NCI-H1092 (cell line): ENCODE measurements around the gene DIO3.
"Not testable (repeated sequence)": the region's sequence is repeated elsewhere in the genome, so short reads cannot be mapped to it uniquely, and the experiment has no call there.

Source experiments
- DNase-seq: peaks from one replicate; lab custom pipeline; 2025; lab: John Stamatoyannopoulos, UW

DIO3 gene

DNA sequence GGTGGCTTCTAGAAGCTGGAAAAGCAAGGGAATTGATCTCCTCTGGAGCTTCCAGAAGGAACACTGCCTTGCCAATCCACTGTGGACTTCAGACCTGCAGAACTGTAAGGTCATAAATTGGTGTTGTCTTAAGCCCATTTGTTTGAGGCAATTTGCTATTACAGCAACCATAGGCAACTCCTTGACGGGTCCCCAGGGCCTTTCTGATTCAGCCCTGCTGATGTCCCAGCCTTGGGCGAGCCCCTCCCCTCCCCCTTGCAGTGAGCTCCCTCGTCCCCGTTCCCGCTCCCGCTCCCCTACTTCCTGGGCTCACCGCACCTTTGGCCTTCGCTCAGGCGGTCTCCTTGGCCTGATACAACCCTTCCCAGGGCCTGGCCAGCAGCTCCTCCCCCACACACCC is 18.9 kb upstream of the DIO3 start:
- DNase-seq: no peak

DNA sequence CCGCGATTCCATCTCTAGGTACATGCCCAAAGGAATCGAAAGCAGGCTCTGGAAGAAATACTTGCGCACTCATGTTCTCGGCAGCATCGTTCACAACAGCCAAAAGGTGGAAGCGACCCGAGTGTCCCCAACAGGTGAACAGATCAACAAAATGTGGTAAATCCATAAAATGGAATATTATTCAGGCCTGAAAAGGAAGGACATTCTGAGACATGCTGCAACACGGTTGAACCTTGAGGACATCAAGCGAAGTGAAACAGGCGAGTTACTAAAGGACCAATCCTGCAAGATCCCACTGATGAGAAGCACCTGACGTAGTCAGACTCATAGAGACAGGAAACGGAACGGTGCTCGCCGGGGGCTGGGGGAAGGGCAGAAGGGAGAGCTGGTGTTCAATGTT is 17.5 kb upstream of the DIO3 start:
- no peak for DNase-seq

DNA sequence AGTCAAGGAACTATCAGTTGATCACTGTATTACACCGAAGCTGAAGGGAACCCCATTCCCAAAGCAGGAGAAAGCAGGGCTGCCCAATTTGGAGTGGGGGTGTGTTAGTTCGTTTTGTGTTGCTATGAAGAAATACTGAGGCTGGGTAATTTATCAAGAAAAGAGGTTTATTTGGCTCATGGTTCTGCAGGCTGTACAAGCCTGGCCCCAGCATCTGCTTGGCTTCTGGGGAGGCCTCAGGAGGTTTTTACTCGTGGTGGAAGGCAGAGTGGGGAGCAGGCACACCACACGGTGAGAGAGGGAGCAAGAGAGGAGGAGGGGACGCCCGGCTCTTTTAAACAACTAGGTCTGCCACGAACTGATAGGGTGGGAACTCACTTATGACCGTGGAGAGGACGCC is 16.7 kb upstream of the DIO3 start:
- no peak for DNase-seq

DNA sequence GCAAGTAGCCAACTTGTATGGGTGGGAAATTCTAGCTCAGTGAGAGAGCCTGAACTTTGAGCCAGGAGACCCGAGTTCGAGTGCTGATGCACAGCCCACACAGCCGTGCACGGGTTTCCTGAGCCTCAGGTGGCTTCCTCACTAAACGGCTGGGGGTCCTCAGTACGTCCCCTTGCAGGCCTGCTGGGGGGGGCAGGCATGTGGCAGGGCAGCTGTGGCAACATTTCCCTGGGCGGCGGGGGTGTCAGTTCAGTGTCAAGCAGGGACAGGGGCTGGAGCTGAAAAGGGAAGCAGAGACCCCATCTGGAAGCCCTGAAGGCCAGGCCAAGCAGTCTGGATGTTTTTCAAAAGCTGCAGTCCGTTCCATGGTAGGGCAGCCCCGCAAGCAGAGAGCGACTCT is 14.6 kb upstream of the DIO3 start:
- DNase-seq: no peak

DNA sequence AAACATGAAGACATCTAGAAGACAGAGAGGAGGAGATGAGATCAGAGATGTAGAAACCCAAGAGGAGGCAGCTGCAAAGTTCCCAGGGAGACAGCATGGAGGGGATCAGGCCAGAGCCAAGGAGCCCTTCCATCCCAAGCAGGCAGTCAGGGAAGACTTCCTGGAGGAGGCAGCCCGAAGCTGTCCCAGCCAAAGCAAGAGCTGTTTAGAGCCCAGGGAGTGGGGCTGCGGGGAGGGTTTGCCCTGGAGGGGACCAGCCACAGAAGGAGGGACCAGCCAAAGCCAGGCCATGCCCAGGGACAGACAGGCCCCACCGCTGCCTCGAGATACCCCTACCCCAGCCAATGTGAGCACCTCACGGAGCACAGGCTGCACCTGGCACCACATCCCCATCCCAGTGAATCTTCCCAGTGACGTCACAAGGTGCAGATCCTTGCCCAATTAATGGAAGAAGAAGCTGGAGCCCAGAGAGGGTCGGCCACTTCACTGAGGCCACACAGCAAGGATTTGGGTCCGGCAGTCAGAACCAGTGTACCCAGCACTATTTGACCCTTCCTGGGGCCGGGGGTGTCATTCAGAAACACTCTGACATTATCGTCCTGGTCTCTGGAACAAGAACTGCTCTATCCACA is 14.1 kb upstream of the DIO3 start:
- DNase-seq: no peak

DNA sequence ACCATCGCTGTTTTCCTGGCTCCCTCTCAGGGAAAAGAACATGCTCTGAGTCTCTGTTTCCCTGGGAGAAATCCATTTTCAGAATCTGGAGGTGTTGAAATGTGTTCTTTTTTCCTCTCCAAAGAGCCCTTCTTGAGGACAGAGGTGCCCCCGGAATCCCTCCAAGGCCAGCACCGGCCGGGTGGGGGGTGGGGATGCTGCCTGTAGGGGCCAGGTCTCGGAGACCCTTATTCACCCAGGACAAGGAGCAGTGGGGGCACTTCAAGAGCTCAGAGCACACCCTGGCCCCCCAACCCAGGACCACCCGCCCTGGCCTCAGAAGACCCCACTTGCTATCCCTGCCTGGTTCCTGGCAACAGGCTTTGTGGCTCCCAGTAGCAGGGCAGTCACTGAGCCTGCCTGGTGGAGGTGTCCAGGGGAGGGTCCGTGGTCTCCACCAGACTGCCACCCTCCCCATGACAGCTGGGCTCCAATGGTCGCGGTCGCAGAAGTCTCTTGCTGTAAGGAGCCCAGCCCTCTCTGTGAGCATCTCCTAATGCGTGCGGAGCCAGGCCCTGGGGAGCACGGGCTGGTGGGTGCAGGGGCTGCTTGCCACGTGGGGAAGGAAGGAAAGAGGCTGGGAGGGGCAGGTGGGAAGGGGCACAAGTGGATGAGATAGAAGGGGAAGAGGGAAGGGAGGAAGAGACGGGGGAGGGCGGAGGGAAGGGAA is 13.2 kb upstream of the DIO3 start:
- no peak for DNase-seq

DNA sequence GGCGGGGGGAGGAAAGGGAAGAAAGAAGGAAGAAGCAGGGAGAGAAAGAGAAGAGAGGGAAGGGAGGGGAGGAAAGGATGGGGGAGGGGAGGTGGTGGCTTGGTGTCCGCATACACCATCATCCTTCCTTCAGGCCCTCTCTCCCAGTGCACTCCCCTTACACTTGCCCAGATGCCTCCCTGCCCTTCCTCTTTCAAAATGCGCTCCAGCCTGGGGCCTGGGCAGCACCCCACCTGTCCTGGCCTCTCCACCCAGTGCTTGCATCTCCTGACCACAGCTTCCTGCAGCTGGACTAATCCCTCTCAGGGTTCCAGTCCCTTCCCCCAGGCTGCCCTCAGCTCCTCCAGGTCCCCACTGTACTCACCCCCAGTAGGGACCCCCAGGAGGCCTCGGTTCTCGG is 12.6 kb upstream of the DIO3 start:
- DNase-seq: no peak

DNA sequence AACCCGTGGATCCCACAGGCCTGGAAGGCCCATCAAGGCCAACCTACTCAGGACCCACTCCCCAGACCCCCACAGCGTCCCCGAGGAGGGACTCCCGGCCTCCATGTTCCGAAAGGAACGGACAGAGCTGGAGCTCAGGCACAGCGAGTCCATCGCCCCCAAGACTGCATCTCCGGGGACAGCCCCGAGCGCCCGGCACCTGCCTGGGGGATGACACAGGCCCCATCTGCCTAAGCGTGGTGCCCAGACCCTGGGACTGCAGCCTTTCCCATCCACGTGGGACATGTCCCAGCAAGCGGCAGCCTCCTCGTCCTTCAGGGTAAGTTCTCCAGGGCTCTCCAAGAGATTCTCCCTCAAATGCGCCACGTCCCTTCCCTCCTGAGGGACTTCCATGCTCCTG is 12.1 kb upstream of the DIO3 start:
- DNase-seq: no peak

DNA sequence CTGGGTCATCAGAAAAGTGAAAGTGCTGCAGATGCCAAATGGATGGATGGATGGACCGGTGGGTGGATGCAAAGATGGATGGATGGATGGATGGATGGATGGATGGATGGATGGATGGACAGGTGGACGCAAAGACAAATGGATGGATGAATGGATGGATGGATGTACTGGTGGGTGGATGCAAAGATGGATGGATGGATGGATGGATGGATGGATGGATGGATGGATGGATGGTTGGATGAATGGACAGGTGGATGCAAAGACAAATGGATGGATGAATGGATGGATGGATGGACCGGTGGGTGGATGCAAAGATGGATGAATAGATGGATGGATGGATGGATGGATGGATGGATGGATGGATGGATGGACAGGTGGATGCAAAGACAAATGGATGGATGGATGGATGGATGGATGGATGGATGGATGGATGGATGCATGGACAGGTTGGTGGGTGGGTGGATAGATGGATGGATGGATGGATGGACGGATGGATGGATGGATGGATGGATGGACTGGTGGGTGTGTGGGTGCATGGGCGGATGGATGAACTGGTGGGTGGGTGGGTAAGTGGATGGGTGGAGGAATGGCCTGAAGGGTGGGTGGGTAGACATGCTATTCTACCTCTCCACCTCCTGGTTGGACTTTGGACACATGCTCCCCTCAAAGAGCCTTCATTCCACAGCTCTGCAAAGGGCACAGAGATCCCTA is 10.9 kb upstream of the DIO3 start:
- DNase-seq: not testable (repeated sequence)

DNA sequence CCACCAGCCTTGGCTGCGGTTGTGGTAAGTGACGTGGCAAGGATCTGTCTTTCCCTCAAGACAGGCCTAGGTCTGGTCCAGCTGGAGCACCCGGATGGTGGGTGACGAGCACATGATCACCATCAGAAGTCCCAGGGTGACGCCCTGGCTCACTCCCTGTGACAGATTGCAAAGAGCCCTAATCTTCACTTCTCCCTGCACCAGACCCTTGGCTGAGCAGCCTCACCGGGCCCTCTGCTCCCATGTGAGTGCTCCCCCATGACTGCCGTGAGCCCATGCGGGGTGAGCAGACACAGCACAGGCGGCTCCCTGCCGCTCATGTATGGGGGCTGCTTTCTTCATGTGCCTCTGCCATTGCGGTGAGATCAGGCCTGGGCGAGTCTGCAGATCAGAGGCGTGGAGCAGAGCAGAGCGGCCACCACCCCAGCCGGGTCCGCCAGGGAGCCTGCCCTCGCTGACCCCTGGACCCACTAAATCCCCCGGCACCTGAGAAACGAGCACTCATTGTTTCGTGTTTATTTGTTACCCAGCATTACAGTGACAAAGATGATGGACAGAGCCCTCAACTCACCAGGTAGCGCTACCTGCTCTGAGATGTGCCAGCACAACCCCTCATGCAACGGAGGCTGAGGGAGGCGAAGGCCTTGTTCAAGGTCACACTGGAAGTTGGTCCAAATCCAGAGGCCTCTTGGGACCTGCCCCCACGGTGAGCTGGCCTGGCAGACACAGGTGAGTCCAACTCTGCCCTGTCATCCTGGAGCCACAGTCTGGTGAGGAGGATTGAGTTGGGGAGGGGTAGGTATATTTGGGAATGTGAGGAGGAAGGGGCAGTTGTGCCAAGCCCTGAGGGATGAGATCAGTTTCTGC is 9.3 kb upstream of the DIO3 start:
- DNase-seq: no peak

DNA sequence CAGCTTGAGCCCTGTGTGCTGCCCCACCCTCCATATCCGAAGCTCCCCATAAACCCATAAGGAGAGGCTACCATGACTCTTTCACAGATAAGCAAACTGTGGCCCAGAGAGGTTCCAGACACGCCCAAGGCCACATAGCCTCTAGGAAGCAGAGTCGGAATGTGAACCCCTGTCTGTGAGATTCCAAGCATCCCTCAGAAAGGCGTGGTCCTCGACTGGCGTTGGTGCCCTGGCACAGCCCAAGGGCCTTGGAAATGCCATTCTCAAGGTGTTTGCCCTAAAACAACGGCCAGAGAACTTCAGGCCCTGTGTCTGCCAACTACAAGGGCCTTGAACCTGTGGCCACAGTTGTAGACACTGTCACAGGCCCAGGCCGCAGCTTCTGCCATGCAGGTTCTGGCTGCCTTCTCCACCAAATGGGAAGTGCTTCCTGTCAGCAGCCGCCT is 8.5 kb upstream of the DIO3 start:
- no peak for DNase-seq

DNA sequence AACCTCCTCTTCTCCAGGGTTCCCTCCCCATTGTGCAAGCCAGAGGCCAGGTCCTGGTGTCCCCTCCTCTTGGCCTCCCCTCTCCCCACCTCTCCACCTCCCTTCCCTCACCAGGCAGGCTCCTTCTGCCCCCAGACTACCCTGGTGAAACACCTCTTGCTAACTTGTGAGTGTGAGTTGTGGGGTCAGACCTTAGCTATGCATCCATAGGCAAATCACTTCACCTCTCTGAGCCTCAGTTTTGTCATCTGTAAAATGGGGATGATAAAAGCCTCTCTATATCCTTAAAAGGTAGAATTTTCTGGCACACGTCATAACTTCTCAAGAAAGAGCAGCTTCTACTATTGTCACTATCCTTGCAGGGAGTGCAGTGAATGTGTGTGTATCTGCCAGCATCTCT is 7.9 kb upstream of the DIO3 start:
- no peak for DNase-seq

DNA sequence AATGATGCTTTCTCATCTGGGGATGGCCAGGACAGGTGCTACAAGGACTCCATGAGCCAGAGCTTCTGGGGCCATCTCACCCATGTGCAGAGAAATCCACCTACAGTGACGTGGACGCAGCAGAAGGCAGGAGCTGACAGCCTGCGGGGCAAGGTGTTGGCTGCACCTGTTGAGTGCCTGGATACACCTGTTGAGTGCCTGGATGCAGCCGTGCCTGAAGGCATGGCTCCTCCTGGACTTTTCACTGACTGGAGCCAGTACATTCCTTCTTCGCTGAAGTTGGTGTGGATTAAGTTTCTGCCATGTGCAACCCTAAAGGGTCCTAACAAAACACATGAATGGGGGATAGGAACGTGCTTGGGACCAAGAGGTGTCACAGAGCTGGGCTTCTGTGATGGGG is 7.4 kb upstream of the DIO3 start:
- DNase-seq: no peak

DNA sequence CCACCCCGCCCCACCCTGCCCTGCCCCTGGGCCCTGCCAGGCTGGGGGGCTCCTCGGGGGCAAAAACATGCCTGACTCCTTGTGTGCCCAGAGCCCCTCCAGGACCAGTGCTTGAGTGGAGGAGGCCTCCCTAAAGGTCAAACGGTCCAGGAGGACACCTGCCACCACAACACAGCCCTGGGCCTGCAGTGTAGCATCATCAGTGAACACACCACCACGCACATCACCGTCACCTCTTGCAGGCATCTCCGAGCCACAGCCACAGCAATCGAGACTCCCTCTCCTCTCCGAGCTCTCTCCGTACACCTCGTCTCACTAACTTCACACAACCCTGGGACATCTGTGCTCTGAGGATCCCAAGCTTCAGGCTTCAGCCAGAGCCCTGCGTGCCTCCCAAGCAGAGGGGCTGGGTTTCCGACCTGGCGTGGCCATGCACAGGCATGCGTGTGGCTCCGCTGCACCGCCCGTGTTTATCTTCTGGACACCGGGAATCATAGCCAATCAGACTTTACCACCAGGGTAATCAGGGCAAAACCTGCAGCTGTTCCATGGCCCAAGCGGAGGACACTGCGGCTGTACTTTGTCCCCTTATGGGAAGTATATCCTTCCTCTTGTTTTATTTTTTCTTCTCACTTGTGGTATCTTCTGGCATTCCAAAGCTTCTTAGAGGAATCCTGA is 6.2 kb upstream of the DIO3 start:
- no peak for DNase-seq

DNA sequence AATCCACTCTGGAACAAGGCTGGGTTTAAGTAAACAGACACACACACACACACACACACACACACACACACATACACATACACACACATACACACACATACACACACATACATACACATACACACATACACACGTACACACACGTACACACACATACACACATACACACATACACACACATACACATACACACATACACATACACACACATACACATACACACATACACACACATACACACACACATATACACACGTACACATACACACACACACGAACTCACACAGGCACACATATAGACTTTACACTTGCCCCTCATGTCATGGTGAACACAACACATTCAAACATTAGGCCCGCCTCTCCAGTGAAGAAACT is 5.6 kb upstream of the DIO3 start:
- DNase-seq: not testable (repeated sequence)

DNA sequence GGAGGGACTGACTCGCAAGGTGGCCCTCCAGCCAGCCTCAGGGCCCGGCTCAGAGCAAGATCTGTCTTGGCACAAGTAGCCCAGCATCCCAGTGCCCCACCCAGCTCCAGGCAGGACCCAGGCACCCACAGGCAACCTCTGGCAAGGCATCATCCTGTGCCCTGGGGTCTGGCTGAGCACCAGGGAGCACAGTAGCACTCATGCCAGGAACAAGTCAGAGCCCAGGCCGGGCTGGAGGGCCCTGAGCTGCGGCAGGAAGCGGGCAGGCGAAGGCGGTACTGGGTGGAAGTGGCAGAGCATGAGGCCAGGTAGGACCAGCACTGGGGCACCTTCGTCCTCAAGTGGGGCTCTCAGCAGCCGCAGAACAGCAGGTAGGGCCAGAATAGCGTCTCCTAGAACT is 5.2 kb upstream of the DIO3 start:
- no peak for DNase-seq

DNA sequence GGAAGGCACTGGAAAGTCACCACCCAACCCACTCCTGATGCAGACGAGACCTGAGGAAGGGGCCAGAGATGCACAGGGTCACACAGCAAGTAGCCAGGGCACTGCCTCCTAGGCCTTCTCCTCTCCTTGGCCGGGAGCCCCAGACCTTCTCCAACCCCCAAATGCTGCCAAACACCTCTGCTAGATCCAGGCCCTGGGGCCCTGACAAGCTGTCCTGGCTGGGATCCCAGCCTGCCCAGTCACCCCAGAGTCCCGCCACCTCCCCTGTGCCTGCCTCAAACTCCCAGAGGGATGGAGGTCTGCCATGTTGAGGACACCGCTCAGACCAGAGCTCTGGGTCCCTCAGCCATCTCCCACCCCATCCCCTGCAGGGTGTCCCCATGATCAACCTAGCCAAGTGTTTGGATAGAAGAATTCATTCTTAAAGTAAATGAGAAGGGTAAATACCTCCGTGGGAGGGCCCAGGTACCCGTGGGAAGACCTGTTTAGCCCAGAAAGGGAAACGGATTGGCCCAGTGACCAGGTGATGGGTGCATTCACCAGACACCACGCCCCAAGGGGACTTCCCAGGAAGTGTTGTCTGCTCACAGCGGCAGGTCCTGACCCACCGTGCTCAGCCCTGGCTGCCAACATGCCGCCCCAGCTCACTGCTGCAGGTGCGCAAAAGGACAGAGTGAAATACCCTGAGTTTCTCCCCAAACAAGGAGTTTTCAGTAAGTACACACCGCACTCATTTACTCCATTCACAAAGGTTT is 4.6 kb upstream of the DIO3 start:
- no peak for DNase-seq

DNA sequence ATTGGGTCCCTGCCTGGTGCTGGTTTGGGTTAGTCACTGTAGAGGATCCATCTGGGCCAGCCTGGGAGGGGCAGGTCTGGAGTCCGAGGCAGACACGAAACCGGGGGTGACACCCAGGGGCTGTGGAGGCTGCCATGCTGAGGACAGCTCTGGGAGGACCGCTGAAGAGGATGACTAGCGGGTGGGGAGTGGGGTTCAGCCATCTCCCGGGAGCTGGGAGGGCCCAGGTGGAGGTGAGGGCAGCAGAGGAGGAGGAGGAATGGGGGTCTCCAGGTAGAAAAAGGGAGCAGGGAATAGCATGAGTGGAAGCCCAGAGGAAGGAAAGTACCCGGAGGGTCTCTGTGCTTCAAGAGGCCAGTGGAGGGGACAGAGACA is 4.0 kb upstream of the DIO3 start:
- DNase-seq: no peak

DNA sequence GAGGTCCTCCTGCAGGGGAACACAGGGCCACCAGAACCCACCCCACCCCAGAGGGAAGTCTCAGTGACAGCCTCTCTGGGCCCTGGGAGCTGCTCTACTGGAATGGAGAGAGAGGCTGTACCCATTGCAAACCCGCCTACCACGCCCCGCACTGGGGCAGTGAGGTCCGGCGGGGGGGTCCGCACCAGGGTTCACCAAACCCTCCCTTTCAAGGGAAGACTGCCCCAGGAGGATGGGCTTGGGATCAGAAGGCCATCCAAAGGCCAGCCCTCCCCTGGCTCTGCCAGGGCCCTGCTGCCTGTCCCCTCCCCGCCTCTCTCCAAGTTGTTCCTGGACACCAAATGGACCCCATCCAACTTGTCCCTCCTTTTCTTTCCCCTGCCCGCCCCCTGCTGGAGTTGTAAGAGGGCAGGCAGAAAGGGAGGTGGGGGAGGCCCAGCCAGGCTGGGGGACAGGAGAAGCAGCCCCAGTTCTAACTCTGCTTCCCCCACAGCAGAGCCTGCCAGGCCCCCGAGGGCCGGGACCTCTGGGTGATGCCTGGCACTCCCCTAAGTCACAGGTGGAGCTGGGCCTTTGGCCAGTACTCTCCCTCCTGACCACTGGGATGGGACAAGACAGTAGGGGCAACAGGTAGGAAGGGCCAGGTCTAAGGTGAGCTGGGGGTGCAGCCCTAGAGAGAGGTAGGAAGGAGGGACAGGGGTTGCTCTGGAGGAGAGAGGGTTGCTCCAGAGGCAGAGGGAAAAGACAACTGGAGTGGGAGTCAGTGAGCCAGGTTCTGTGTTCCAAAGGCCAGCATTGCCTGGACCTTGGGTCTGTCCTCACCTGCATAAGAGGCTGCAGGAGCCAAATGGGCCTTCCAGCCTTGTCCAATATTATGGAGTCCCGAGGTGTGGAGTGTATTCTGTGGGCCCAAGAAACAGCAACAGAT is 3.2 kb upstream of the DIO3 start:
- no peak for DNase-seq

DNA sequence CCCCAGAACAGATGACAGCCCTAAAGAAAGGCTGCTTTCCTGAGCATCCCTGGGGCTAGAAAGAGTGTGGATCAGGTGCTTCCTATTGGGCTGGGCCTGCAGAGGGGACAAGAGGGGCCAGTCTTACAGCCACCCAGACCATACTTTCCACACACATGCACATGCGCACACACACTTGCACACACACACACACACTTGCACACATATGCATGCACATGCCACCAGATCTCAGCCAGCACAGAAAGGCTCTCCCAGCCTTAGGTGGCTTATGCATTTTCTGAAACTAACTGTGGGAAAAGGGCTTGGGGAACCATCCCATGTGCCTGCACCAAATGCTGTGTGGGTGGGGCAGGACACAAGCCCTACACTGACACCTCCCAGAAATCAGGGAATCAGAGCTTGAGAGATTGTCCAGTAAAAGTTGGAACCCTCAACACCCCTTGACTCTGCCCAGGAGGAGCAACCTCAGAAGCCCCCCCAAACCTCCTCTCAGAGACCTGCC is 2.5 kb upstream of the DIO3 start:
- no peak for DNase-seq
